ENCODE data around the gene C19orf18.
A peak's percentile ranks its signal among the peaks of the same experiment; 100 is the strongest.

Gene C19orf18

DNA sequence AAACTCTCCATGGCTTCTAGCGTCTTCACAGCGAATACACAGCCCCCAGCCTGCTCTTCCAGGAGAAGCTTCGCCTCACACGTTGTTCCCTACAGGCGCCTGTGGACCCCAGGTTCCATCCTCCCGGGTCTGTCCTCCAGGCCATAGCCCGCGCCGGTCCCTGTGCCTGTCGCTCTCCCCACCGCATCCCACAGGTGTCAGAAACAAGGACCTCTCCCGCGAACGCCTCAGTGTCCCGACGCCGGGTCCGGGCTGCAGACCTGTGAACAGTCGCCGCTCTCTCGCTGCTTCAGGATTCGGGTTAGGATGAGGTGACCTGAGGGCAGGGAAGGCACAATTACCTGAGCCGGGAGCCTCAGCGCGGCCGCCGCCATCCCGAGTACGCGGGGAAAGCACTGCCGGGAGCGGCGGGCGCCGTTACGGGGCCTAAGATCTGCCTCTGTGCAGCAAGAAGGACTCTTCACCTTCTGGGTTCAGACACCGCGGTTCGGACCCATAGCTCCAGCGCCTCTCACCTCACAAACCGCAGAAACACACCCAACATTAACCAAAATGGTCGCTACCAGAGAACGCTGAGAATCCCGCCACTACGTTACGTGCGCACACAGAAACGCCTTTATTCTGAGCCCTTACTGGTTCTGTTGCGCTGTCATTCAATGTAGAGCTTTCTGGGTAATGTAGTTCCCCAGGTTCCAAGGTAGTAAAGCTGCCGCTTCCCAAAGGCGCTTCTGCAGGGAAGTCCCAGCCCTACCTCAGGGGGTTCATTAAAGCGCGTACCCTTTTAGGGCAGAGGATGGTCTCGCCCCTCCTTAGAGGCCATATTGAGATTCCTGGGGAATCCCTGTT is 39.3 kb downstream of the C19orf18 start, which contains the start of gene ZNF418:
Gene ZNF418 (minus strand): TSS at position 583 of the 846 bp plus-strand sequence. CDS start 1,580 bp downstream, outside the sequence.
- TF ChIP-seq, protein P1, sequence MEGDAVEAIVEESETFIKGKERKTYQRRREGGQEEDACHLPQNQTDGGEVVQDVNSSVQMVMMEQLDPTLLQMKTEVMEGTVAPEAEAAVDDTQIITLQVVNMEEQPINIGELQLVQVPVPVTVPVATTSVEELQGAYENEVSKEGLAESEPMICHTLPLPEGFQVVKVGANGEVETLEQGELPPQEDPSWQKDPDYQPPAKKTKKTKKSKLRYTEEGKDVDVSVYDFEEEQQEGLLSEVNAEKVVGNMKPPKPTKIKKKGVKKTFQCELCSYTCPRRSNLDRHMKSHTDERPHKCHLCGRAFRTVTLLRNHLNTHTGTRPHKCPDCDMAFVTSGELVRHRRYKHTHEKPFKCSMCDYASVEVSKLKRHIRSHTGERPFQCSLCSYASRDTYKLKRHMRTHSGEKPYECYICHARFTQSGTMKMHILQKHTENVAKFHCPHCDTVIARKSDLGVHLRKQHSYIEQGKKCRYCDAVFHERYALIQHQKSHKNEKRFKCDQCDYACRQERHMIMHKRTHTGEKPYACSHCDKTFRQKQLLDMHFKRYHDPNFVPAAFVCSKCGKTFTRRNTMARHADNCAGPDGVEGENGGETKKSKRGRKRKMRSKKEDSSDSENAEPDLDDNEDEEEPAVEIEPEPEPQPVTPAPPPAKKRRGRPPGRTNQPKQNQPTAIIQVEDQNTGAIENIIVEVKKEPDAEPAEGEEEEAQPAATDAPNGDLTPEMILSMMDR (IDR thresholded peaks at IDR 0.05; ENCODE audit: insufficient read depth, low read depth, low read length, missing control alignments), result no peak
- peak within 1 kb of the TSS; percentile 81 for H3K4me3 ChIP-seq (ENCODE audit: low read length)
- DNase-seq (ENCODE audit: low read depth), result peak; percentile 90

DNA sequence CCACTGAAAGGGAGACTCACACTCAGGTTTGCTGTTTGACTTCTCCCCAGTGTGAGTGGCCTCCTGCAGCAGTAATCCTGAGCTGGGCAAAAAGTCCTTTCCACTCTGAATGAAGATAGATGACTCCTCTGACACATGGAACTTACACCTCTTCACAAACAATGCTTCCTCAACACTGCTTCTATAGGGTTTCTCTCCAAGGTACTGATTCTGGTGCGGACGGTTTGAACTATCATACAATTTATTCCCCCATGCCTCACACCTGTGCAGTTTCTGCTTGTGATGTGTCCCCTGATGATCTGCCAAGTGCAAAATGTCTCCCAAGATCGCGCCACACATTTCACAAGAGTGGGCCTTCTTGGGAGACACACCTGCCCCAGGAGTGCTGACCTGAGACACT is 46.7 kb downstream of the C19orf18 start:
- TF ChIP-seq, protein P1 (IDR thresholded peaks at IDR 0.05; ENCODE audit: insufficient read depth, low read depth, low read length, missing control alignments), result no peak
- DNase-seq (ENCODE audit: low read depth), result no peak
- no peak overlapping the region for H3K4me3 ChIP-seq (ENCODE audit: low read length)

DNA sequence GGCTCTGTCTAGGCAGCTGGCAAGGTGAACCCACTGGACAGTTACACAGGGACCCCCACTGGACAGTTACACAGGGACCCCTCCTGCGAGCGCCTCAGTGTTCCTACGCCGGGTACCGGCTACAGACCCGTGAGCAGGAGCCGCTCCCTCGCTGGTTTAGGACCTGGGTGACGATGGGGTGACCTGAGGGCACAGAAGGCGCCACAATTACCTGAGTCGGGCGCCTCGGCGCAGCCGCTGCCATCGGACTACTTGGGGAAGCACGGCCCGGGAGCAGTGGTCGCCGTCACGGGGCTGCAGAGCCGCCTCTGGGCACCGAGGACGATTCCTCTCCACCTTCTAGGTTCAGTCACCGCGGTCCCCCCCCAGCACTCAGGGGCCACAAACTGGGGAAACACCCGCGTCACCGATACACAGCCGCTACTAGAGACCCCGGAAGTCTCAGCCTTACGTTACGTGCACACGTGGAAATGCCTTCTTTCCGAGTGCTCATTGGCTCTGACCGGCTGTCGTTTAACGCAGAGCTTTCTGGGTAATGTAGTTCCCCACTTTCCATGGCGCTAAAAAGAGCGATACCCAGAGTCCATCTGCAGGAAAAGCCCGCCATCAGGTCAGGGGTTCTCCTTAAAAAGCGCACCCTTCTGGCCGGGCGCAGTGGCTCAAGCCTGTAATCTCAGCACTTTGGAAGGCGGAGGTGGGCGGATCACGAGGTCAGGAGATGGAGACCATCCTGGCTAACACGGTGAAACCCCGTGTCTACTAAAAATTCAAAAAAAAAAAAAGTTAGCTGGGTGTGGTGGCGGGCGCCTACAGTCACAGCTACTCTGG is 58.0 kb downstream of the C19orf18 start, which contains the start of gene ZNF417:
Gene ZNF417 (minus strand): TSS at position 425 of the 828 bp plus-strand sequence. CDS start 181 bp downstream, at position 244.
- DNase-seq (ENCODE audit: low read depth), result peak; percentile 95
- peak within 1 kb of the TSS; percentile 83 for H3K4me3 ChIP-seq (ENCODE audit: low read length)

DNA sequence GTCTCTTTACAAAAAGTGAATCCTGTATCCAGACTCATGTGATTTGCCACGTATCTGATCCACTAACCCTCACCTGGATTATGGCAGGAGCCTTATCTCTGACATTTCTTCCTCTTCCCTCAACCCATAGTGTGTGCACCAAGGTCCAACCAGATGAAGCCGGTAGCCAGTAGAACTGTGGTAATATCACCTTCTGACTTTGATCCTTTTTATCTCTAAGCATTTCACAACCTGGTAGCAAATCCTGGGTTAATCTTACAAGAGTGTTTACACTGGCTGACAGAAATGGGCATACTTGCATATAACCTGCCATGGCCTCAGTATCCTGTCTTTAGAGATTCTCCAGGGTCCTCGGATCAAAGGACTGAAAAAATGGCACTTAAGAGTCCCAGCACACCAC is 59.8 kb downstream of the C19orf18 start:
- H3K4me3 ChIP-seq (ENCODE audit: low read length), result no peak overlapping the region
- DNase-seq (ENCODE audit: low read depth), result no peak
- TF ChIP-seq, protein P1 (IDR thresholded peaks at IDR 0.05; ENCODE audit: insufficient read depth, low read depth, low read length, missing control alignments), result no peak
